ENCODE results near the gene USO1. TPM values are rescaled to one million over a fixed set of nuclear protein-coding genes. Genes with fewer than 3 reads are reported as not detected.

Gene USO1
- total and polyA plus RNA-seq, 9 of the 15 experiments (the other 6 are each of a cell fraction or from before 2014, with no cell fraction given) = 19.3 to 97.8 (median 48.5) TPM

DNA sequence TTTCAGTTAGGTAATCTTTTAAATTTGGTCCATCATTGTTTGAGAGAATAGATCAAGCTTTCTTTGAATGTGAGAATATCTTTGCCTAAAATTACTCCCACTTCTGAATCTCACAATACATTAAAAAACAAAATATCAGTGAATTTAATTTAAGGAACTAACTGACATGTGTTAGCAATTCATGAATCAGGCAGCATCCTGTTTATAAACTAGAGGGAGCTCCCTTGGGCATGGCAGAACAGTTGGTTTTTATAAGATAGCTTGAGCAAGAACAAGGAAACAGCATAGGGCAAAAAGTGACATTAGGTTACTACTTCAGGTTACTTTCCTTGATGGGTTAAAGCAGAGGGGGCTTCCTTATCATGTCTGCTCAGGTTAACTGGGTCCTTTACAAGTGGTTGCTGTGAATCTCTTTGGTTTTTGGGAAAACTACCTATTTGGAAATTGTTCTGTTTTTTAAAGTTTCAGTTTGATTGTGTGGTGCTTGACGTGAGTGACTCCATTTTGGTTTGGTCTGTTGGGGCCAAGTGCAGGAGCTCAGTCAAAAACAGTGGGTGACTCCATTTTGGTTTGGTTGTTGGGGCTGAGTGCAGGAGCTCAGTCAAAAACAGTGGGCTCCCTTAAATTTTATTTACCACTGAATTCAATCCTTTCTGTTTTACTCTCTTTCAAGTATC is 109.9 kb downstream of the USO1 start (continued):
- TF ChIP-seq ZHX1 (conservative IDR thresholded peaks at IDR 0.05; ENCODE audit: low read length) (no peak), ZNF133 (CRISPR knock-in tag; IDR thresholded peaks at IDR 0.05) (no peak), ZNF175 (CRISPR knock-in tag; IDR thresholded peaks at IDR 0.05; ENCODE audit: low read depth) (peak; percentile 85), ZNF23 (CRISPR knock-in tag; IDR thresholded peaks at IDR 0.05) (no peak), ZC3H8 (IDR thresholded peaks at IDR 0.05) (no peak), MEF2D (tag; conservative IDR thresholded peaks at IDR 0.05; ENCODE audit: low read depth) (peak; percentile 86; the same call in 1 of the 2 replicates), ZNF124 (CRISPR knock-in tag; IDR thresholded peaks at IDR 0.05) (no peak), HIVEP1 (CRISPR knock-in tag; IDR thresholded peaks at IDR 0.05) (peak; percentile 90), ILF3 (IDR thresholded peaks at IDR 0.05; ENCODE audit: borderline replicate concordance) (no peak), ZNF134 (CRISPR knock-in tag; conservative IDR thresholded peaks at IDR 0.05) (0 out of 2 replicates have a peak, but pooled peaks have one; percentile 49), UBTF (IDR thresholded peaks at IDR 0.05; ENCODE audit: borderline replicate concordance in 1 of 2, low read depth in 2 of 2, low read length in 2 of 2) (no peak), SMARCA5 (IDR thresholded peaks at IDR 0.05) (no peak), JUND (IDR thresholded peaks at IDR 0.05; ENCODE audit: borderline replicate concordance, low read depth, low read length) (no peak), JUND (tag; IDR thresholded peaks at IDR 0.05; ENCODE audit: borderline replicate concordance, low read depth, low read length) (0 out of 3 replicates have a peak, but pooled peaks have one; percentile 15), NRF1 (conservative IDR thresholded peaks at IDR 0.05 in 1 of 2, IDR thresholded peaks at IDR 0.05 in 1 of 2) (no peak), HLTF (IDR thresholded peaks at IDR 0.05) (no peak), RB1 (IDR thresholded peaks at IDR 0.05; ENCODE audit: low read depth) (no peak), TCF7 (IDR thresholded peaks at IDR 0.05; ENCODE audit: borderline replicate concordance) (no peak), ETS1 (conservative IDR thresholded peaks at IDR 0.05; ENCODE audit: control insufficient read depth, low read depth, low read length) (no peak)
- TF ChIP-seq, protein P1, sequence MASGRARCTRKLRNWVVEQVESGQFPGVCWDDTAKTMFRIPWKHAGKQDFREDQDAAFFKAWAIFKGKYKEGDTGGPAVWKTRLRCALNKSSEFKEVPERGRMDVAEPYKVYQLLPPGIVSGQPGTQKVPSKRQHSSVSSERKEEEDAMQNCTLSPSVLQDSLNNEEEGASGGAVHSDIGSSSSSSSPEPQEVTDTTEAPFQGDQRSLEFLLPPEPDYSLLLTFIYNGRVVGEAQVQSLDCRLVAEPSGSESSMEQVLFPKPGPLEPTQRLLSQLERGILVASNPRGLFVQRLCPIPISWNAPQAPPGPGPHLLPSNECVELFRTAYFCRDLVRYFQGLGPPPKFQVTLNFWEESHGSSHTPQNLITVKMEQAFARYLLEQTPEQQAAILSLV (tag; IDR thresholded peaks at IDR 0.05) = no peak
- TF ChIP-seq, protein P2, sequence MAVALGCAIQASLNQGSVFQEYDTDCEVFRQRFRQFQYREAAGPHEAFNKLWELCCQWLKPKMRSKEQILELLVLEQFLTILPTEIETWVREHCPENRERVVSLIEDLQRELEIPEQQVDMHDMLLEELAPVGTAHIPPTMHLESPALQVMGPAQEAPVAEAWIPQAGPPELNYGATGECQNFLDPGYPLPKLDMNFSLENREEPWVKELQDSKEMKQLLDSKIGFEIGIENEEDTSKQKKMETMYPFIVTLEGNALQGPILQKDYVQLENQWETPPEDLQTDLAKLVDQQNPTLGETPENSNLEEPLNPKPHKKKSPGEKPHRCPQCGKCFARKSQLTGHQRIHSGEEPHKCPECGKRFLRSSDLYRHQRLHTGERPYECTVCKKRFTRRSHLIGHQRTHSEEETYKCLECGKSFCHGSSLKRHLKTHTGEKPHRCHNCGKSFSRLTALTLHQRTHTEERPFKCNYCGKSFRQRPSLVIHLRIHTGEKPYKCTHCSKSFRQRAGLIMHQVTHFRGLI (CRISPR knock-in tag; IDR thresholded peaks at IDR 0.05) = peak; percentile 93
